K562 (cell line): ENCODE measurements around the gene BCL2L1. TPM values are rescaled to one million over a fixed set of nuclear protein-coding genes. Genes with fewer than 3 reads are reported as not detected.

Source experiments
- CTCF ChIP-seq, 3 experiments: IDR thresholded peaks in 2 of 3; conservative IDR thresholded peaks in 1 of 3; 2 replicates each; pipeline ENCODE4 v1.5.1; 2011 to 2012; ENCODE audit warnings: low read length in 3 of 3, mild to moderate bottlenecking in 3 of 3, control low read depth in 2 of 3, improper control_type of control experiment in 1 of 3, inconsistent platforms in 1 of 3, low read depth in 1 of 3, mixed read lengths in 1 of 3, moderate library complexity in 1 of 3; ENCODE audit not compliant: insufficient read depth in 2 of 3
- CXXC5 ChIP-seq: fragments of 250-450 bp; sonication (Bioruptor Pico); IDR thresholded peaks from 2 replicates; pipeline ENCODE4 v1.8.0; 2022; ENCODE audit warnings: inconsistent platforms, mild to moderate bottlenecking, moderate library complexity
- E2F6 ChIP-seq, 2 experiments: IDR thresholded peaks; 2 replicates each; pipeline ENCODE4 v1.6.1; 2011; ENCODE audit warnings: borderline replicate concordance in 1 of 2, control low read depth in 1 of 2, low read depth in 1 of 2, low read length in 1 of 2, mild to moderate bottlenecking in 1 of 2, mixed read lengths in 1 of 2, moderate library complexity in 1 of 2; ENCODE audit not compliant: insufficient read depth in 1 of 2, insufficient read length in 1 of 2, poor library complexity in 1 of 2, severe bottlenecking in 1 of 2; ENCODE audit errors: extremely low read depth in 1 of 2
- NCOR1 ChIP-seq: fragments of 450-650 bp; IDR thresholded peaks from 2 replicates; pipeline ENCODE4 v1.6.1; 2016; ENCODE audit warnings: mild to moderate bottlenecking, moderate library complexity
- PRDM10 ChIP-seq: fragments of 450-650 bp; IDR thresholded peaks from 2 replicates; pipeline ENCODE4 v1.6.1; 2018; ENCODE audit not compliant: partially characterized antibody
- REST ChIP-seq, 2 experiments: fragments of 450-650 bp; formaldehyde crosslinking in 1 of 2; IDR thresholded peaks; 2 replicates each; pipeline versions ENCODE4 v1.4.0 to v1.6.1; 2014 to 2020; ENCODE audit warnings: mild to moderate bottlenecking in 2 of 2, borderline replicate concordance in 1 of 2, low read depth in 1 of 2
- ZFP30 ChIP-seq: fragments of 250-450 bp; sonication (Bioruptor Pico); IDR thresholded peaks from 2 replicates; pipeline ENCODE4 v1.8.0; 2022; ENCODE audit warnings: moderate library complexity, mild to moderate bottlenecking, inconsistent platforms, borderline replicate concordance
- ZNF324 ChIP-seq: fragments of 250-450 bp; sonication (Bioruptor Pico); IDR thresholded peaks from 2 replicates; pipeline ENCODE4 v1.4.0; 2020; ENCODE audit warnings: mild to moderate bottlenecking
- ZNF436 ChIP-seq: fragments of 250-450, 450-650 bp; sonication (Bioruptor Pico); formaldehyde crosslinking; IDR thresholded peaks from 2 replicates; pipeline ENCODE4 v1.7.0; 2020; ENCODE audit warnings: mild to moderate bottlenecking
- polyA plus RNA-seq, 8 experiments: library from polyadenylated mRNA; depleted of rRNA in 4 of 8; stranded (reverse) in 5 of 8; unstranded in 3 of 8; fragments of >200 nt; fragmentation: Nextera tagmentation in 2 of 8; fragmentation: Illumina TruSeq in 1 of 8; extraction: Ambion mirVana in 2 of 8; extraction: Trizol in 1 of 8; gene quantifications; 2 replicates each; pipeline versions ENCODE4 v1.2.1 to v1.2.3, GENCODE V29; 2011 to 2014; ENCODE audit warnings: inconsistent platforms in 1 of 8, missing spikeins in 1 of 8
- total RNA-seq, 7 experiments: library from RNA; depleted of rRNA in 6 of 7; stranded (reverse); fragments of >200 nt in 6 of 7; fragmentation: Illumina TruSeq in 2 of 7; extraction: Trizol in 2 of 7; gene quantifications; 2 replicates each; pipeline versions ENCODE4 v1.2.1 to v1.2.3, GENCODE V29; 2011 to 2021; ENCODE audit warnings: low replicate concordance in 1 of 7

BCL2L1 gene
- total and polyA plus RNA-seq, 9 of the 15 experiments (the other 6 are each of a cell fraction or from before 2014, with no cell fraction given), result 3.3 to 182 (median 120) TPM

GRCh38 chr20:31722257-31723068 is at the start of gene BCL2L1 (continued):
- TF ChIP-seq PRDM10, result peak; percentile 48
- TF ChIP-seq CTCF (IDR thresholded peaks at IDR 0.05 in 2 of 3, conservative IDR thresholded peaks at IDR 0.05 in 1 of 3; ENCODE audit: insufficient read depth in 2 of 3, low read depth in 1 of 3, low read length in 3 of 3), result peak; percentile 65 to 76 (median 72); a peak in 5 of 6 replicates
- TF ChIP-seq ZNF436 (CRISPR knock-in tag), result 0 out of 2 replicates have a peak, but pooled peaks have one; percentile 34
- no peak for TF ChIP-seq ZNF324 (CRISPR knock-in tag)
- TF ChIP-seq REST (IDR thresholded peaks at IDR 0.05; ENCODE audit: borderline replicate concordance), result peak; percentile 57
- peak; percentile 66; the same call in 1 of the 2 replicates for TF ChIP-seq REST (CRISPR knock-in tag; IDR thresholded peaks at IDR 0.05; ENCODE audit: low read depth)
- TF ChIP-seq NCOR1, result peak; percentile 38; the same call in 1 of the 2 replicates
- TF ChIP-seq CXXC5 (CRISPR knock-in tag), result peak; percentile 63
- no peak for TF ChIP-seq ZFP30 (CRISPR knock-in tag)
- peak in 1 of 2 experiments; percentile 25 for TF ChIP-seq E2F6 (IDR thresholded peaks at IDR 0.05; ENCODE audit: borderline replicate concordance in 1 of 2, extremely low read depth in 1 of 2, insufficient read depth in 1 of 2, insufficient read length in 1 of 2, low read depth in 1 of 2, low read length in 1 of 2, poor library complexity in 1 of 2, severe bottlenecking in 1 of 2)
